Mesenchymal stem cell (in vitro differentiated cells and primary cell): ENCODE data around the gene GFRA3.
A peak's percentile ranks its signal among the peaks of the same experiment; 100 is the strongest.

ENCODE experiments used
- DNase-seq: peaks from one replicate; pipeline ENCODE4 v3.0.0-alpha.2; 2013
- H2AFZ ChIP-seq: one replicate; pipeline ENCODE4 v1.6.1; 2013; ENCODE audit warnings: low read depth, mild to moderate bottlenecking, control low read depth, inconsistent platforms, low read length, moderate library complexity
- H2AK5ac ChIP-seq: 2 replicates; pipeline ENCODE4 v1.6.1; 2013; ENCODE audit warnings: low read length, moderate library complexity, mild to moderate bottlenecking, inconsistent platforms; ENCODE audit not compliant: severe bottlenecking
- H2BK120ac ChIP-seq: one replicate; pipeline ENCODE4 v1.6.1; 2013; ENCODE audit warnings: low read depth, mild to moderate bottlenecking, inconsistent platforms, low read length, moderate library complexity
- H2BK12ac ChIP-seq, 2 experiments: one replicate each; pipeline ENCODE4 v1.6.1; 2013; ENCODE audit warnings: inconsistent platforms in 2 of 2, low read length in 2 of 2, mild to moderate bottlenecking in 2 of 2, moderate library complexity in 2 of 2, control low read depth in 1 of 2
- H2BK15ac ChIP-seq: one replicate; pipeline ENCODE4 v1.6.1; 2013; ENCODE audit warnings: mild to moderate bottlenecking, low read depth, inconsistent platforms; ENCODE audit not compliant: poor library complexity, severe bottlenecking
- H2BK5ac ChIP-seq: 2 replicates; pipeline ENCODE4 v1.6.1; 2013; ENCODE audit warnings: low read depth, mild to moderate bottlenecking, low read length, control low read depth, inconsistent platforms; ENCODE audit not compliant: poor library complexity, severe bottlenecking
- H3K14ac ChIP-seq, 2 experiments: one replicate each; pipeline ENCODE4 v1.6.1; 2013; ENCODE audit warnings: inconsistent platforms in 2 of 2, low read length in 2 of 2, control low read depth in 1 of 2, mild to moderate bottlenecking in 1 of 2, moderate library complexity in 1 of 2
- H3K18ac ChIP-seq, 2 experiments: one replicate each; pipeline ENCODE4 v1.6.1; 2013; ENCODE audit warnings: inconsistent platforms in 2 of 2, low read length in 2 of 2, control low read depth in 1 of 2, low read depth in 1 of 2, mild to moderate bottlenecking in 1 of 2
- H3K23ac ChIP-seq, 2 experiments: one replicate each; pipeline ENCODE4 v1.6.1; 2013; ENCODE audit warnings: inconsistent platforms in 2 of 2, low read length in 2 of 2, mild to moderate bottlenecking in 2 of 2, moderate library complexity in 2 of 2, control low read depth in 1 of 2
- H3K27ac ChIP-seq: 2 replicates; pipeline ENCODE4 v1.5.1; 2013; ENCODE audit warnings: mild to moderate bottlenecking, moderate library complexity, low read length, control low read depth, inconsistent platforms; ENCODE audit not compliant: poor library complexity, severe bottlenecking
- H3K27me3 ChIP-seq, 2 experiments: 2 replicates each; pipeline versions ENCODE4 v1.6.1 to v1.7.0; 2013; ENCODE audit warnings: low read length in 2 of 2, mild to moderate bottlenecking in 2 of 2, moderate library complexity in 2 of 2, control low read depth in 1 of 2, inconsistent platforms in 1 of 2; ENCODE audit not compliant: control insufficient read depth in 1 of 2, insufficient read depth in 1 of 2
- H3K36me3 ChIP-seq, 2 experiments: 2 replicates each; pipeline versions ENCODE4 v1.6.1 to v1.7.0; 2013; ENCODE audit warnings: low read length in 2 of 2, control low read depth in 1 of 2, inconsistent platforms in 1 of 2, low read depth in 1 of 2, mild to moderate bottlenecking in 1 of 2; ENCODE audit not compliant: insufficient read depth in 2 of 2, control insufficient read depth in 1 of 2
- H3K4ac ChIP-seq, 2 experiments: one replicate each; pipeline ENCODE4 v1.6.1; 2013; ENCODE audit warnings: inconsistent platforms in 2 of 2, low read length in 2 of 2, mild to moderate bottlenecking in 2 of 2, moderate library complexity in 2 of 2, control low read depth in 1 of 2, low read depth in 1 of 2
- H3K4me1 ChIP-seq: 2 replicates; pipeline ENCODE4 v1.6.1; 2013; ENCODE audit warnings: low read depth, low read length, control low read depth; ENCODE audit not compliant: control insufficient read depth, insufficient read depth
- H3K4me2 ChIP-seq: 2 replicates; pipeline ENCODE4 v1.6.1; 2013; ENCODE audit warnings: low read length, mild to moderate bottlenecking, inconsistent platforms; ENCODE audit not compliant: poor library complexity, severe bottlenecking
- H3K4me3 ChIP-seq, 2 experiments: 2 replicates each; pipeline versions ENCODE4 v1.5.1 to v1.7.0; 2013; ENCODE audit warnings: low read length in 2 of 2, mild to moderate bottlenecking in 2 of 2, control low read depth in 1 of 2, low read depth in 1 of 2; ENCODE audit not compliant: insufficient read depth in 1 of 2
- H3K79me1 ChIP-seq: replicated peaks from 2 replicates; pipeline ENCODE4 v1.6.1; 2013; ENCODE audit warnings: mild to moderate bottlenecking, control low read depth, low read length, inconsistent platforms; ENCODE audit not compliant: poor library complexity, severe bottlenecking
- H3K9ac ChIP-seq: 2 replicates; pipeline ENCODE4 v1.7.0; 2013; ENCODE audit warnings: mild to moderate bottlenecking, low read length, moderate library complexity
- H3K9me3 ChIP-seq: 2 replicates; pipeline ENCODE4 v1.7.0; 2013; ENCODE audit warnings: mild to moderate bottlenecking, low read length; ENCODE audit not compliant: control insufficient read depth
- H4K8ac ChIP-seq: one replicate; pipeline ENCODE4 v1.6.1; 2013; ENCODE audit warnings: inconsistent platforms, mild to moderate bottlenecking, low read length, moderate library complexity
- H4K91ac ChIP-seq: one replicate; pipeline ENCODE4 v1.6.1; 2013; ENCODE audit warnings: mild to moderate bottlenecking, low read length, inconsistent platforms
- WGBS: methylation state at CpG from one replicate; pipeline ENCODE4 v1.1.7; 2013; ENCODE audit warnings: mixed read lengths; 5-methylcytosine and 5-hydroxymethylcytosine counted together

GFRA3 gene

DNA sequence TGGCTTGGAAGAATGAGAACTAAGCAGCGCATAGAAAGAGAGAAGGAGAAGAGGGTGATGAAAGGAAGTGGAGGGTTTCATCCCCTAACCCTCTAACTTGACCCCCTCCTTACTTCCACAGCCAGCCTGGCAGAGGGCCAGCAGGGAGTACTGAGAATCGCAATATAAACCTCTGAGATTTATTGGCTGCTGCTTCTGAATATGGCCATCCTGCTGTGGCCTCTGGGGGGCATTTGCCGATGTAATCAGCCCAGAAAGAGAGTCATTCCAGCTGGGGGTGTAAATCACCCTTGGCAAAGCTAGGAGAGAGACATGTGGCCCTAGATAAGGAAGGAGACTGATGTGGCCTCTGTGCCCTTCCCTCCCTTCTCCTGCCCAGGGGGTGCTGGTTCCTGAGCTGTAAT, 960 bp upstream of the GFRA3 start:
- H3K27me3 ChIP-seq = peaks cover 28 to 53% of the 10 kb centered on the region in 2 experiments
- WGBS = 10% methylated on average over 2 of the region's 3 CpGs
- no peak overlapping the region for H3K4me2 ChIP-seq
- no peak overlapping the region for H4K8ac ChIP-seq
- H3K4ac ChIP-seq = no peak overlapping the region
- no peak overlapping the region for H3K14ac ChIP-seq
- no peaks in the 10 kb centered on the region for H3K79me1 ChIP-seq
- H3K23ac ChIP-seq = no peak overlapping the region
- H3K9me3 ChIP-seq = no peaks in the 10 kb centered on the region
- H3K4me1 ChIP-seq = peaks cover 7% of the 10 kb centered on the region
- no peak overlapping the region for H2BK12ac ChIP-seq
- H3K18ac ChIP-seq = no peak overlapping the region
- no peak overlapping the region for H2AFZ ChIP-seq
- no peak overlapping the region for H2BK5ac ChIP-seq
- H3K36me3 ChIP-seq = no peaks in the 10 kb centered on the region
- H3K4me3 ChIP-seq = no peak overlapping the region
- H2BK15ac ChIP-seq = no peak overlapping the region
- H3K27ac ChIP-seq = no peak overlapping the region
- H2AK5ac ChIP-seq = no peak overlapping the region
- DNase-seq = peak; percentile 9
- no peak overlapping the region for H2BK120ac ChIP-seq
- no peak overlapping the region for H3K9ac ChIP-seq
- H4K91ac ChIP-seq = no peak overlapping the region

DNA sequence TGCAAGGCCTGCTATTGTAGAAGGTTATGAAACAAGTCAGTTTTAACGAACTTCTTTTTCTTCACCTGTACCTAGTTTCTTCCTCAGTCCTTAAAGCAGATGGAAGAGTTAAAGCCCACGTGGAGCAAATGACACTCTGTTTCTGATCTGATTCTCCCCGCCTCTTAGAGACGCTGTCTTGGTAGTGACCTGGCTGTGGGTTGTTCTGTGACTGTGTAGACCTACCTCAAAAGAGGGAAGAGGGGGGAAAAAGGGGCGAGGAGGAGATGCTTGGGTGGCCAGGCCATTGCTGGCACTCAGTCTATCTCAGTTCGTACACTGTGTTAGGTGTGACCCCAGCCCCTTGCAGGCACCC, 610 bp downstream of the GFRA3 start:
- peak overlapping the region; percentile 71 for H4K8ac ChIP-seq
- peak overlapping the region; percentile 37 to 47 for H3K4me3 ChIP-seq
- peak overlapping the region in 1 of 2 experiments; percentile 14 for H3K23ac ChIP-seq
- H2AK5ac ChIP-seq = no peak overlapping the region
- no peak overlapping the region for H2AFZ ChIP-seq
- peak overlapping the region; percentile 75 for H3K4me2 ChIP-seq
- no peak for DNase-seq
- H3K4ac ChIP-seq = no peak overlapping the region
- no peaks in the 10 kb centered on the region for H3K9me3 ChIP-seq
- no peak overlapping the region for H3K18ac ChIP-seq
- peak overlapping the region in 1 of 2 experiments; percentile 94 for H3K14ac ChIP-seq
- no peaks in the 10 kb centered on the region for H3K79me1 ChIP-seq
- H4K91ac ChIP-seq = no peak overlapping the region
- peaks cover 28 to 53% of the 10 kb centered on the region in 2 experiments for H3K27me3 ChIP-seq
- H3K27ac ChIP-seq = no peak overlapping the region
- 72% methylated on average over 3 of the region's 6 CpGs for WGBS
- H3K36me3 ChIP-seq = no peaks in the 10 kb centered on the region
- H3K9ac ChIP-seq = no peak overlapping the region
- no peak overlapping the region for H2BK5ac ChIP-seq
- no peak overlapping the region for H2BK120ac ChIP-seq
- no peak overlapping the region for H2BK12ac ChIP-seq
- H2BK15ac ChIP-seq = no peak overlapping the region
- peaks cover 7% of the 10 kb centered on the region for H3K4me1 ChIP-seq

GRCh38 chr5:138272681-138273080, 1.7 kb downstream of the GFRA3 start:
- Histone ChIP-seq H3K27ac (no peak overlapping the region), H4K8ac (no peak overlapping the region), H3K4me2 (no peak overlapping the region), H3K4me1 (peaks cover 7% of the 10 kb centered on the region), H2AFZ (no peak overlapping the region), H3K27me3 (peaks cover 28 to 50% of the 10 kb centered on the region in 2 experiments), H3K79me1 (no peaks in the 10 kb centered on the region), H2BK5ac (no peak overlapping the region), H3K9ac (no peak overlapping the region), H3K9me3 (no peaks in the 10 kb centered on the region), H3K14ac (no peak overlapping the region), H2BK15ac (no peak overlapping the region), H2BK12ac (no peak overlapping the region), H3K18ac (no peak overlapping the region), H2AK5ac (no peak overlapping the region), H4K91ac (no peak overlapping the region), H3K23ac (no peak overlapping the region), H3K36me3 (no peaks in the 10 kb centered on the region), H2BK120ac (no peak overlapping the region), H3K4me3 (no peak overlapping the region), H3K4ac (no peak overlapping the region)
- no peak for DNase-seq
- WGBS = 89% methylated on average over 4 of the region's 4 CpGs

GRCh38 chr5:138271281-138271680, 3.1 kb downstream of the GFRA3 start:
- Histone ChIP-seq H2BK15ac (no peak overlapping the region), H4K8ac (no peak overlapping the region), H3K4me2 (no peak overlapping the region), H2BK12ac (no peak overlapping the region), H3K23ac (no peak overlapping the region), H3K4ac (no peak overlapping the region), H3K9ac (no peak overlapping the region), H3K36me3 (no peaks in the 10 kb centered on the region), H3K4me1 (peaks cover 7% of the 10 kb centered on the region), H4K91ac (no peak overlapping the region), H2AFZ (no peak overlapping the region), H3K9me3 (no peaks in the 10 kb centered on the region), H3K27ac (no peak overlapping the region), H3K18ac (no peak overlapping the region), H2BK5ac (no peak overlapping the region), H2AK5ac (no peak overlapping the region), H3K27me3 (peaks cover 23 to 48% of the 10 kb centered on the region in 2 experiments), H3K4me3 (no peak overlapping the region), H3K79me1 (no peaks in the 10 kb centered on the region), H3K14ac (no peak overlapping the region), H2BK120ac (no peak overlapping the region)
- 91% methylated on average over 4 of the region's 5 CpGs for WGBS
- no peak for DNase-seq
